ENCODE data around the gene NOC2L. TPM values are rescaled to one million over a fixed set of nuclear protein-coding genes. Genes with fewer than 3 reads are reported as not detected.

NOC2L gene
- total and polyA plus RNA-seq, 9 of the 15 experiments (the other 6 are each of a cell fraction or from before 2014, with no cell fraction given): 4.0 to 410 (median 200) TPM

GRCh38 chr1:904310-904950 is 54.6 kb downstream of the NOC2L start (continued):
- no peak for TF ChIP-seq PURB (CRISPR knock-in tag; IDR thresholded peaks at IDR 0.05; ENCODE audit: low read depth)
- peak; percentile 88; the same call in 1 of the 2 replicates for TF ChIP-seq KDM2B (CRISPR knock-in tag; IDR thresholded peaks at IDR 0.05)
- TF ChIP-seq AFF4 (CRISPR knock-in tag; IDR thresholded peaks at IDR 0.05): peak; percentile 70; the same call in 1 of the 2 replicates
- TF ChIP-seq MITF (IDR thresholded peaks at IDR 0.05): no peak
- no peak for TF ChIP-seq ZC3H11A (IDR thresholded peaks at IDR 0.05; ENCODE audit: low read depth, low read length)
- TF ChIP-seq ARID2 (IDR thresholded peaks at IDR 0.05): peak; percentile 57; the same call in 1 of the 2 replicates
- no peak for TF ChIP-seq HDGF (IDR thresholded peaks at IDR 0.05)
- no peak for TF ChIP-seq BDP1 (IDR thresholded peaks at IDR 0.05; ENCODE audit: insufficient read depth, insufficient read length)
- TF ChIP-seq ZNF589 (CRISPR knock-in tag; IDR thresholded peaks at IDR 0.05; ENCODE audit: low read depth): no peak
- 0 out of 2 replicates have a peak, but pooled peaks have one; percentile 50 for TF ChIP-seq GATAD2A (IDR thresholded peaks at IDR 0.05)
- peak; percentile 93 for TF ChIP-seq ZFX (CRISPR knock-in tag; IDR thresholded peaks at IDR 0.05)
- TF ChIP-seq YBX1 (IDR thresholded peaks at IDR 0.05): no peak
- TF ChIP-seq, protein P1, sequence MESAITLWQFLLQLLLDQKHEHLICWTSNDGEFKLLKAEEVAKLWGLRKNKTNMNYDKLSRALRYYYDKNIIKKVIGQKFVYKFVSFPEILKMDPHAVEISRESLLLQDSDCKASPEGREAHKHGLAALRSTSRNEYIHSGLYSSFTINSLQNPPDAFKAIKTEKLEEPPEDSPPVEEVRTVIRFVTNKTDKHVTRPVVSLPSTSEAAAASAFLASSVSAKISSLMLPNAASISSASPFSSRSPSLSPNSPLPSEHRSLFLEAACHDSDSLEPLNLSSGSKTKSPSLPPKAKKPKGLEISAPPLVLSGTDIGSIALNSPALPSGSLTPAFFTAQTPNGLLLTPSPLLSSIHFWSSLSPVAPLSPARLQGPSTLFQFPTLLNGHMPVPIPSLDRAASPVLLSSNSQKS (CRISPR knock-in tag; IDR thresholded peaks at IDR 0.05): no peak
- TF ChIP-seq NR3C1 (CRISPR knock-in tag; IDR thresholded peaks at IDR 0.05): peak; percentile 93
- TF ChIP-seq RBM17 (IDR thresholded peaks at IDR 0.05; ENCODE audit: borderline replicate concordance, low read depth, low read length): no peak
- peak; percentile 78 for TF ChIP-seq PRPF4 (IDR thresholded peaks at IDR 0.05; ENCODE audit: insufficient read depth, low read depth, low read length, poor library complexity, severe bottlenecking)
- TF ChIP-seq RAD51 (IDR thresholded peaks at IDR 0.05; ENCODE audit: borderline replicate concordance, low read depth): no peak
- TF ChIP-seq ZNF644 (tag; IDR thresholded peaks at IDR 0.05; ENCODE audit: low read depth): no peak
- no peak for TF ChIP-seq FOXM1 (IDR thresholded peaks at IDR 0.05; ENCODE audit: low read depth)
- TF ChIP-seq FOXM1 (CRISPR knock-in tag; IDR thresholded peaks at IDR 0.05; ENCODE audit: low read depth): no peak; the same call in 1 of the 2 replicates
- TF ChIP-seq, protein P2, sequence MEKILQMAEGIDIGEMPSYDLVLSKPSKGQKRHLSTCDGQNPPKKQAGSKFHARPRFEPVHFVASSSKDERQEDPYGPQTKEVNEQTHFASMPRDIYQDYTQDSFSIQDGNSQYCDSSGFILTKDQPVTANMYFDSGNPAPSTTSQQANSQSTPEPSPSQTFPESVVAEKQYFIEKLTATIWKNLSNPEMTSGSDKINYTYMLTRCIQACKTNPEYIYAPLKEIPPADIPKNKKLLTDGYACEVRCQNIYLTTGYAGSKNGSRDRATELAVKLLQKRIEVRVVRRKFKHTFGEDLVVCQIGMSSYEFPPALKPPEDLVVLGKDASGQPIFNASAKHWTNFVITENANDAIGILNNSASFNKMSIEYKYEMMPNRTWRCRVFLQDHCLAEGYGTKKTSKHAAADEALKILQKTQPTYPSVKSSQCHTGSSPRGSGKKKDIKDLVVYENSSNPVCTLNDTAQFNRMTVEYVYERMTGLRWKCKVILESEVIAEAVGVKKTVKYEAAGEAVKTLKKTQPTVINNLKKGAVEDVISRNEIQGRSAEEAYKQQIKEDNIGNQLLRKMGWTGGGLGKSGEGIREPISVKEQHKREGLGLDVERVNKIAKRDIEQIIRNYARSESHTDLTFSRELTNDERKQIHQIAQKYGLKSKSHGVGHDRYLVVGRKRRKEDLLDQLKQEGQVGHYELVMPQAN (IDR thresholded peaks at IDR 0.05; ENCODE audit: borderline replicate concordance): no peak
- TF ChIP-seq HDAC2 (IDR thresholded peaks at IDR 0.05): no peak
